ENCODE measurements around the gene KCP.

KCP gene

GRCh38 chr7:128885370-128886187 is 24.9 kb downstream of the KCP start:
- no peak for DNase-seq

GRCh38 chr7:128884561-128885369 is 25.7 kb downstream of the KCP start:
- no peak for DNase-seq

- DNase-seq: peak; percentile 82
These were observed 26.7 kb downstream of the KCP start for GRCh38 chr7:128883622-128884448.

DNA sequence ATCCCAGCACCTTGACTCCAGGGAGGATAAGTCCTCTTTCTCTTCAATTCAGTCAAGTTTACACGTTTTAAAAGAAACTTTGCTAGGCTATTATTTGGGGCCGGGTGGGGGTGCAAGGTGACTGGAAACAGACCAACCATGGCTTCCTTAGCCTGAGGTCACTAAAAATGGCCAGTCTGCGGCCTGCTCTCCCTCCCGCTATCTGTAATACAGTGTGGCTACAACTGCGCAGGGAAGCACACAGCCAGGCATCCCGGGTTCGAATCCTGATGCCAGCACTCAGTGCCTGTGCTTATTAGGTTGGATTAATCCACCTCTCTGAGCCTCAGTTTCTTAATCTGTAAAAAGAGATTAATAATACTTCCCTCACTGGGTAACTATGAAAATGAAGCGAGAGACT is 28.4 kb downstream of the KCP start:
- DNase-seq: no peak

GRCh38 chr7:128881458-128882125 is 28.9 kb downstream of the KCP start:
- no peak for DNase-seq

DNA sequence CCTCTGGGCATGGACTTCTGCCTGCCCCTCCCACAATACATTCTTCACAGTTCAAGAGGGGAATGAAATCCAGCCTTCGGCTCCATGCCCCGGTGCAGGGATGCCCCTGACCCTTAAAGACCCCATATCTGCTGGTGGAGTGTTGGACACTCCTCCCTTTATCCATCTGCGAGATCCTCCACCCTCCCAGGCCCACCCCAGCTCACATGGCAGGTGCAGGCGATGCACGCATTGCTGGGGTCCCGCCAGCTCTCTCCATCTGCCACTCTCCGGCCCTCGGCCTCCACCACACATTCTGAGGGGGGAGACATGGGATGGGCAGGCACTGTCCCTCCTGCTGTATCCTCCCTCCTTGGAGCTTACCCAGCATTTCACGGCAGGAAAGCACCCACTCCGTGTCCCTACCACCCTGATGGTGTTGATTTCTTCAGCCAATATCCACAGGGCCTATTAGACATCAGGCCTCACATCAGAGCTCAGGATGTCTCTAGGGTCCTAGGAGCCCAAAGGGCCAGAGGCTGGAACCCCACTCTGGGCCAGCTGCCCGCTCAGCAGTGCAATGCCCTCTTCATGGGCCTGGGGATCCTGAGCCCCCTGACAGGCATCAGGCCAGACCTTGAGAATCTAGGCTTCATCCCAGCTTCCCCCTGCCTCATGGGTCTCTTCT is 29.6 kb downstream of the KCP start:
- DNase-seq: no peak

GRCh38 chr7:128879939-128880746 is 30.4 kb downstream of the KCP start:
- peak; percentile 80 for DNase-seq

DNA sequence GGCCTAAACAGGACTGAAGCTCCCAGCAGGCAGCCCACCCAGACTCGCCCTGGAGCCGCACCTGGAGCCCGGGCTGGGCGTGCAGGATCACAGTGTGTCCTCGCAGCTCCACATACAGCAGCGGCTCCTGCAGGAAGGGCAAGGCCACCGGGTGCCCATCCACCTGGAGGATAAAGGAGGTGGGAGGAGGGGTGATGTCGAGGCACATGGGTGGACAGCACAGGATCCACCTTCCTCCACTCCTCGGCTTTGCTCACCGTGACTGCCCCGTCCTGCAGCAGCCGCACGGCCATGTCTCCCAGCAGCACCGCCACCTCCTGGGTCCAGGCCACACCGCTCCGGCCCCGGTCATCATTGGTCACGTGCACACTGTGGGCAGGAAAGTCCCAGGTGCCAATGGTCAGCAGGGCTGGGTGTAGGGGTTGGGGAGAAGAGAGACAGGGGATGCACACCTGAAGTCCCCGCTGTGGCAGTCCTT is 31.0 kb downstream of the KCP start:
- no peak for DNase-seq

DNA sequence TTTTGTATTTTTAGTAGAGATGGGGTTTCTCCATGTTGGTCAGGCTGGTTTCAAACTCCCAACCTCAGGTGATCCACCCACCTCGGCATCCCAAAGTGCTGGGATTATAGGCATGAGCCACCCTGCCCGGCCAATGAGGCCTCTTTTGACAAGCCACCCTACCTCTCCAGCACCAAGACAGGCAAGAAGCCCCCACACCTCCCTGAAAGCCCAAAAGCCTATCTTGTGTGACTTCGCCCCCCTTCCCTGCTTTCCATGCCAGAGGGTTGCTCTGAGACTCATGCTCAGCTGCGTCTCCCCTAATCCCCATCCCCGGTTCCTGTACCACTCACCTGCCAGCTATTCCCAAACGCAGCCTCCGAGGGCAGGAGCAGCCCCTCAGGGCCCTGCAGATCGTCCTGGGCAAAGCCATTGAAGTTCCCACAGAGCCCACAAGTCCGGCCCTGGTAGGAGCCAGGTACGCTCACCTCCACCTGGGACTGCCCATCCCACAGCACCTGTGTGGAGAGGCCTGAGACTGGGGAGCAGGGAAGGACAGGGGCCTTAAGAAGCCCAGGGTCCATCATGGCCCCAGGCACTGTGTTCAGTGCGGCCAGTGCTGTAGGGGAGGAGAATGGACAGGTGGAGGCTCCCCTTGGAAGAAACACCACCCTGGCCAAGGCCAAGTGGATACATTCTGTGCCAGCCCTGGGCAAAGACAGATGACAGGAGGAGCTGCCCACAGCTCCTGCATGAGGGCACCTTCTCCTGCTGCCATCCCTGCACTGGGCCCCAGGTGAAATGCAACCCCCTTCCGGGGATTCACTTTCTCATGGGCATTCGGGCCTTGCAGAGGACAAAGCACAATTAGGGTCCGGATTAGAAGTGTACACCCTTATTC is 32.0 kb downstream of the KCP start:
- DNase-seq: no peak

DNA sequence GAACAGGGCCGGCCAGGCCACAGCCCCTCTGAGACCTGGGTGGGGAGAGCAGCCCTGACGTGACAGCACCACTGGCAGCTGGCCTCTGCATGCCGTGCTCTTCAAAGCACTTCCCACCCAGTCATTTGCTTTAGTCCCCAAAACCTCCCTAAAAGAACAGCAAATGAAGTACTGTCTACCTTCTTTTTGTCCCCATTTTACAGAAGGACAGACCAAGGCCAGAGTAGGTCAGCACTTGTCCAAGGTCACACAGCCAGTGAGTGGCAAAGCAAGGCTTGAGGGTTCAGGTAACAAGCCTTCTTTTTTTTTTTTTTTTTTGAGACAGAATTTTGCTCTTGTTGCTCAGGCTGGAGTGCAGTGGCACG is 32.8 kb downstream of the KCP start:
- DNase-seq: no peak

GRCh38 chr7:128876978-128877755 is 33.3 kb downstream of the KCP start:
- no peak for DNase-seq

GRCh38 chr7:128876586-128876977 is 33.9 kb downstream of the KCP start:
- DNase-seq: no peak

- no peak for DNase-seq
These were observed 34.4 kb downstream of the KCP start for GRCh38 chr7:128876127-128876526.

DNA sequence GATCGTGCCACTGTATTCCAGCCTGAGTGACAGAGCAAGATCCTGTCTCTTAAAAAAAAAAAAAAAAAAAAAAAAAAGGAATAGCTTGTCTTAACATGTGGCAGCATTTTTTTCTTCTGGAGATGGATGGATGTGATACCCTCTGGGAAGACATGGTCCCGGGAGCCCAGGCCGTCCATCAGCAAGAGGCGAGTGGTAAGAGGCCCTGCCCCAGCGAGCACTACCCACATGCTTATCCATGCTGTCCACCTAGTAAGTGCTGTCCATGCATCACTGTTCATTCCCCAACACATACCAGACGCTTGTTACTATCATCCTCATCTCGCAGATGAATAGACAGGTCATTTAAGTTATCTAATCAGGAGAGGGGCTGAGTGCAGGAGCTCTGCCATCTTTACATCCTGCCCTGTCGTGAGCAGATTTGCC is 35.0 kb downstream of the KCP start:
- DNase-seq: no peak

- DNase-seq: no peak
These were observed 36.1 kb downstream of the KCP start for GRCh38 chr7:128874140-128875031.

DNA sequence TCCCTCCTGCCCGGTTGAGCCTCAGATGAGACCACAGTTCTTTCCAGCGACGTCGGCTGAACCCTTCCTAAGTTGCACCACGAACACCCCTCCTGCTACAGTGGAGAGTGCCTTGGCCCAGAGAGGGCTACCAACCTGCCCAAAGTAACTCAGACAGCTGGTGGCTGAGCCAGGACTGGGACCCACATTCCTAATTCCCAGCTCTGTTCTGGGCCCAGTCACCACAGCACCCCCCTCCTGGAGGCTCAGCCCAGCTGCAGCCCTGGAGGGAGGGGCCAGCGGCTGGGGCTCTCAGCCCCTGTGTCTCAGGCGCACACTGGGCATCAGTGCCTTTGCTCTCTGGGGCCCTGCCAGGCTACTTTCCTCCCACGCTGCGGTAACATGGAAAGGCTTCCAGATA is 37.3 kb downstream of the KCP start:
- DNase-seq: no peak

GRCh38 chr7:128872394-128872824 is 38.1 kb downstream of the KCP start:
- DNase-seq: no peak

GRCh38 chr7:128871050-128871449 is 39.5 kb downstream of the KCP start:
- DNase-seq: no peak

All from femur (tissue), 1 donor.